Upper lobe of left lung (tissue), 6 donors: ENCODE results near the gene BRCA2. TPM values are rescaled to one million over a fixed set of nuclear protein-coding genes. Genes with fewer than 3 reads are reported as not detected.

Experiments used
- ATAC-seq, 2 donors: fragments of 200-7000 bp; cut with Tn5 transposase; one replicate each; pipeline ENCODE4 v1.9.1; 2022; ENCODE audit warnings: mild to moderate bottlenecking in 2 of 2, moderate library complexity in 2 of 2; ENCODE audit not compliant: low FRiP score in 2 of 2
- DNase-seq, 2 donors: peaks; one replicate each; pipeline ENCODE4 v3.0.0-alpha.2; 2019 to 2020
- H3K27ac ChIP-seq, 4 donors: fragments of 200-600 bp; sonication (generic); one replicate each; pipeline ENCODE4 v1.5.1; 2016 to 2019
- H3K27me3 ChIP-seq, 4 donors: fragments of 200-600 bp; sonication (generic); one replicate each; pipeline ENCODE4 v1.5.1; 2017 to 2019
- H3K36me3 ChIP-seq, 4 donors: fragments of 200-600 bp; sonication (generic); one replicate each; pipeline ENCODE4 v1.5.1; 2016 to 2019
- H3K4me1 ChIP-seq, 4 donors: fragments of 200-600 bp; sonication (generic); one replicate each; pipeline ENCODE4 v1.5.1; 2018 to 2019
- H3K4me3 ChIP-seq, 4 donors: fragments of 200-600 bp; sonication (generic); one replicate each; pipeline ENCODE4 v1.5.1; 2017 to 2019; ENCODE audit warnings: mild to moderate bottlenecking in 2 of 4, moderate library complexity in 1 of 4
- H3K9me3 ChIP-seq, 4 donors: fragments of 200-600 bp; sonication (generic); one replicate each; pipeline ENCODE4 v1.5.1; 2018 to 2019
- EP300 ChIP-seq, 4 donors: sonication (generic); formaldehyde crosslinking; IDR thresholded peaks; one replicate each; pipeline ENCODE4 v1.5.1; 2017; ENCODE audit warnings: antibody characterized with exemption in 4 of 4, control low read depth in 2 of 4
- POLR2A ChIP-seq, 4 donors: fragments of 450-650 bp; IDR thresholded peaks; one replicate each; pipeline ENCODE4 v1.5.1; 2016 to 2017; ENCODE audit warnings: antibody characterized with exemption in 4 of 4, mild to moderate bottlenecking in 2 of 4
- POLR2AphosphoS5 ChIP-seq, 2 donors: sonication (generic); formaldehyde crosslinking; IDR thresholded peaks; one replicate each; pipeline ENCODE4 v1.5.1; 2017; ENCODE audit warnings: antibody characterized with exemption in 2 of 2
- WGBS, 2 donors: methylation state at CpG; one replicate each; pipeline ENCODE4 v1.1.5; 2017 to 2018; 5-methylcytosine and 5-hydroxymethylcytosine counted together
- total RNA-seq, 6 donors: library from RNA; depleted of rRNA in 4 of 6; stranded (reverse); fragments of >200 nt in 4 of 6; gene quantifications; one replicate each; pipeline versions ENCODE4 v1.1.0 to v1.2.1, GENCODE V29; 2016 to 2021
- TF ChIP-seq, protein P1 (sequence below), 6 experiments: fragments of 450-650 bp in 4 of 6; fragments of 200-600 bp in 2 of 6; sonication (generic) in 2 of 6; IDR thresholded peaks; one replicate each; pipeline ENCODE4 v1.5.1; 2016 to 2019; ENCODE audit warnings: antibody characterized with exemption in 6 of 6
- donor health status: DM: no; HTN: no; CAD: no; lungs with moderate emphysema.
- donor health status: DM: no; HTN: yes; CAD: no; lungs with severe emphysema.

Gene BRCA2
- total RNA-seq, 6 donors from 2014 or later, result 2.6 to 9.4 (median 3.8) TPM

DNA sequence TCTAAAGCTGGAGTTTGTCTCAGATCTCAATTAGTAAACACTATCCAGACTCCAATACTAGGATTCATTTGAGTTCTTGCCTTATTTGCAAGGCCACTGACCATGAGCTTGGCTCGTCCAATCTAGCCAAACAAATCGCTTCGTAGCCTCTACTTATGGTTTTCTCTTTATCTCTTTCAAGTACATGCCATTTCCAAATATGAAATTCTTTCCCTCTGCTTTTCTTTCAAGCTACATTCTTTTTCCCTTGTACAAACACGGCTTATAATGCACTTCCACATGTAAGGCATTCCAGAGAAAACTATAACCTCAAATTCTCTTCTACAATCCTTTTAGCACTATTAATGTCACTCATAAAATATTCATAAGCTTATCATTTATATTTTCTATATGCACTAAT lies 123.6 kb downstream of the BRCA2 start:
- DNase-seq, result no peak

DNA sequence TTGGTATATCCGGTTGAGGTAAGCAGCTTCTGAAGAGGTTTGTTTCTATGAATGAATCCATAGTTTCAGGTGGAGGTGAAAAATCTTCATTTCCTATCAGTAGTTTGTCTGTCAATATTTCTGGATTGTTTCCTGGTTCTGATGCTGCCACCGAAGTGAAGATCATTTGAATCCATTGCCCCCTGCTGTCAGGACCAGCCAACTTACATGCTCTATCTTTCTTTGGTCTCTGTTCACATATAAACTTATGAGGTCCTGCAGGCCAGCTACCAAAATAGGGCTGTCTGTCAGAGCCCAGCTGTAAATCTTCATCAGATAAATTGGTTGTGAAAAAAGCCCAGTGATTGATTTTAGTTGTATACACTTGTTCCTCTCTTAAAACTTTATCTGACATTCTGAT lies 127.8 kb downstream of the BRCA2 start:
- H3K4me3 ChIP-seq, result no peak overlapping the region
- WGBS, 2 donors, result 28 to 41% methylated on average over 2 of the region's 2 CpGs
- peaks cover 0 to 4% (median 0%) of the 10 kb centered on the region in 4 donors for H3K36me3 ChIP-seq
- H3K27ac ChIP-seq, result no peak overlapping the region
- TF ChIP-seq EP300 (IDR thresholded peaks at IDR 0.05), result no peak
- TF ChIP-seq, protein P1, sequence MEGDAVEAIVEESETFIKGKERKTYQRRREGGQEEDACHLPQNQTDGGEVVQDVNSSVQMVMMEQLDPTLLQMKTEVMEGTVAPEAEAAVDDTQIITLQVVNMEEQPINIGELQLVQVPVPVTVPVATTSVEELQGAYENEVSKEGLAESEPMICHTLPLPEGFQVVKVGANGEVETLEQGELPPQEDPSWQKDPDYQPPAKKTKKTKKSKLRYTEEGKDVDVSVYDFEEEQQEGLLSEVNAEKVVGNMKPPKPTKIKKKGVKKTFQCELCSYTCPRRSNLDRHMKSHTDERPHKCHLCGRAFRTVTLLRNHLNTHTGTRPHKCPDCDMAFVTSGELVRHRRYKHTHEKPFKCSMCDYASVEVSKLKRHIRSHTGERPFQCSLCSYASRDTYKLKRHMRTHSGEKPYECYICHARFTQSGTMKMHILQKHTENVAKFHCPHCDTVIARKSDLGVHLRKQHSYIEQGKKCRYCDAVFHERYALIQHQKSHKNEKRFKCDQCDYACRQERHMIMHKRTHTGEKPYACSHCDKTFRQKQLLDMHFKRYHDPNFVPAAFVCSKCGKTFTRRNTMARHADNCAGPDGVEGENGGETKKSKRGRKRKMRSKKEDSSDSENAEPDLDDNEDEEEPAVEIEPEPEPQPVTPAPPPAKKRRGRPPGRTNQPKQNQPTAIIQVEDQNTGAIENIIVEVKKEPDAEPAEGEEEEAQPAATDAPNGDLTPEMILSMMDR (IDR thresholded peaks at IDR 0.05), result peak in 5 of 6 experiments; percentile 14 to 38 (median 29)
- ATAC-seq (no peak), DNase-seq (no peak)
- H3K4me1 ChIP-seq, result peaks cover 0 to 4% (median 0%) of the 10 kb centered on the region in 4 donors
- H3K9me3 ChIP-seq, result no peaks in the 10 kb centered on the region
- no peaks in the 10 kb centered on the region for H3K27me3 ChIP-seq

More for the DNA sequence above, 123.6 kb downstream of the BRCA2 start:
- no peak for ATAC-seq
- Histone ChIP-seq H3K4me1 (no peaks in the 10 kb centered on the region), H3K27ac (no peak overlapping the region), H3K36me3 (peaks cover 0 to 2% (median 0%) of the 10 kb centered on the region in 4 donors), H3K9me3 (no peaks in the 10 kb centered on the region), H3K4me3 (no peak overlapping the region), H3K27me3 (no peaks in the 10 kb centered on the region)
- WGBS, 2 donors, result 80 to 82% methylated on average over 4 of the region's 4 CpGs
- TF ChIP-seq EP300 (IDR thresholded peaks at IDR 0.05) (no peak), POLR2A (IDR thresholded peaks at IDR 0.05) (no peak), POLR2AphosphoS5 (IDR thresholded peaks at IDR 0.05) (no peak)
- TF ChIP-seq, protein P1 (IDR thresholded peaks at IDR 0.05), result no peak

DNA sequence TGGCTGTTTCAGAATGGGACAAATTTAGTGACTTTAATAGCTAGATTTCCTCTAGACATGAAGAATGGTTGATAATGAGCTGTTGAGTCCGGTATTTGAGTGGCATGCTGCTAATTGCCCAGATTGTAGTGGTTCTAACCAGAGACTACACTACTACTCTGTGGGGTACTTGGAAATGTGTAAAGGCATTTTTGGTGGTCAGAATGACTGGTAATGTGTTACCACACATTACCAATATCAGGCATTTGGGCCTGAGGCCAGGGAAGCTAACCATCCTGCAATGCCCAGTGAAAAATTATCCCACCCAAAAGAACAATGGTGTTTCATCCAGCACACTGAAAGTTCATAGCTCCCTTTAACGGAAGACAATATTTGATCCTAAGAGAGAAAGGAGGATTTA lies 130.2 kb downstream of the BRCA2 start:
- Histone ChIP-seq H3K4me1 (peaks cover 0 to 4% (median 0%) of the 10 kb centered on the region in 4 donors), H3K9me3 (no peaks in the 10 kb centered on the region), H3K27ac (no peak overlapping the region), H3K36me3 (peaks cover 0 to 4% (median 0%) of the 10 kb centered on the region in 4 donors), H3K27me3 (no peaks in the 10 kb centered on the region), H3K4me3 (no peak overlapping the region)
- WGBS, 2 donors, result 95 to 97% methylated on average over 2 of the region's 2 CpGs
- ATAC-seq (no peak), DNase-seq (no peak)
- TF ChIP-seq POLR2A (IDR thresholded peaks at IDR 0.05) (no peak), POLR2AphosphoS5 (IDR thresholded peaks at IDR 0.05) (no peak), EP300 (IDR thresholded peaks at IDR 0.05) (no peak)
- TF ChIP-seq, protein P1 (IDR thresholded peaks at IDR 0.05), result no peak

DNA sequence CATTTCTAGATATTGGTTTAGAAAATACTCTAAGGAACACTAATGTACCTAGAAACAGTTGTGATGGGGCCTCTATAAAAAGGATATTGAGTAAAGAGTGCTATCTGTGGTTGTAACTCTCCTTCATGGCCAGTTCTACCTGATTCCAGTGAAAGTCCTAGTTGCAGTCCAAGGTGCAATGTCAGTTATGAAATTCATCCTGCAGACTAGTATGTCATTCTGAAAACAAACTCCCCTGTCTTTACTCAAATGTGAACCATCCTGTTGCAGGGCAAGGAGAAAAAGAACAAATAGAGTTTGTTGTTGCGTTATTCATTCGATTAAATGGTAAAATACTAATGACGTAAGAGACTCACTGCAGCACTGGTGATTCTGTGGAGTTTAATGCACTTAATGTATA lies 130.9 kb downstream of the BRCA2 start:
- H3K27me3 ChIP-seq, result no peaks in the 10 kb centered on the region
- no peak for ATAC-seq
- 84 to 97% methylated on average over 3 of the region's 3 CpGs for WGBS, 2 donors

DNA sequence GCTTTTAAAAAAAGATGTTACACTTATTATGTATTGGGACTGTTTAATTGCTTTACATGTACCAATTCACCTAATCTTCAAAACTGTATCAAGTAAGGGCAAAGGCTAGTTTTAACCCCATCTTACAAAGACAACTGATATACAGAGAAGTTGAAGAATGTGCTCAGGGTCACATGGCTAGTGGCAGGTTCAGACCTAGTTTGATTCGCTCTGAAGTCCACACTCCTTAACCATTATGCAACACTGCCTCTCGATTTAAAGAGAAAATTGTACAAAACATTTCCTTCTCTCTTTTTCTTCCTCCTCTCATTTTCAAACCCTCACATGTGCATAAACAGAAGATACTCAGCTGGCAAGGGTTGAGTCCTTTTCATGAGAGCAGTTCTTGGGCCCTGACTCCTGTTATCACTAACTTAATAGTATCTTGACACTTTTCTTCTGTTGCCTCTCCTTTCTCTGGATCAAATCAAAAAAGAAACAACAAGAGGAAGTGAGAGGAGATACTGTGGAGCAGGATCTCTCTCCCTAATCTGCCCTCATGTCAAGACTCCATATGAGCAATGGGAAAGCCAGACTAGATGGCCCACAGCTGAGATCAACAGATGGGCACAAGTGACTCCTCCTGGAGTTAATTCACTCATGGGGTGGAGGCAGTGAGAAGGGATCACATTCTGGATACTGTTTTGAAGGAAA lies 131.6 kb downstream of the BRCA2 start:
- DNase-seq (no peak), ATAC-seq (peak in 1 of 2 donors; percentile 17)
- H3K27me3 ChIP-seq, result no peaks in the 10 kb centered on the region
- 44 to 71% methylated on average over 2 of the region's 2 CpGs for WGBS, 2 donors
- TF ChIP-seq POLR2A (IDR thresholded peaks at IDR 0.05) (no peak), EP300 (IDR thresholded peaks at IDR 0.05) (no peak), POLR2AphosphoS5 (IDR thresholded peaks at IDR 0.05) (no peak)
- TF ChIP-seq, protein P1 (IDR thresholded peaks at IDR 0.05), result no peak
- no peak overlapping the region for H3K4me3 ChIP-seq
- H3K27ac ChIP-seq, result no peak overlapping the region
- peaks cover 0 to 7% (median 0%) of the 10 kb centered on the region in 4 donors for H3K36me3 ChIP-seq
- peaks cover 0 to 4% (median 0%) of the 10 kb centered on the region in 4 donors for H3K4me1 ChIP-seq
- peaks cover 0 to 2% (median 0%) of the 10 kb centered on the region in 4 donors for H3K9me3 ChIP-seq

More for the DNA sequence above, 130.9 kb downstream of the BRCA2 start:
- no peak for TF ChIP-seq POLR2A (IDR thresholded peaks at IDR 0.05)
- no peak for TF ChIP-seq POLR2AphosphoS5 (IDR thresholded peaks at IDR 0.05)
- peaks cover 0 to 4% (median 0%) of the 10 kb centered on the region in 4 donors for H3K4me1 ChIP-seq
- H3K36me3 ChIP-seq, result peaks cover 0 to 4% (median 0%) of the 10 kb centered on the region in 4 donors
- DNase-seq, result no peak
- H3K9me3 ChIP-seq, result no peaks in the 10 kb centered on the region
- H3K27ac ChIP-seq, result no peak overlapping the region
- H3K4me3 ChIP-seq, result no peak overlapping the region
